OCI-LY1 (cell line): ENCODE results near the gene DNAAF5.

Experiments
- CTCF ChIP-seq: fragments of 200-600 bp; sonication (generic), shearing (Covaris generic); IDR thresholded peaks from 2 replicates; pipeline ENCODE4 v1.5.1; 2017; ENCODE audit warnings: mild to moderate bottlenecking, antibody characterized with exemption, low read length, moderate library complexity, mixed read lengths
- EZH2 ChIP-seq: fragments of 200-600 bp; sonication (generic), shearing (Covaris generic); IDR thresholded peaks from 2 replicates; pipeline ENCODE4 v1.8.0; 2017; ENCODE audit warnings: borderline replicate concordance, mixed run types, mild to moderate bottlenecking, antibody characterized with exemption, low read length, moderate library complexity, mixed read lengths

GRCh38 chr7:773622-773915 is 47.1 kb downstream of the DNAAF5 start:
- TF ChIP-seq CTCF (no peak), EZH2 (no peak)
